GM23338 (cell line): Measurements from ENCODE around the gene SH3BGR. TPM values are rescaled to one million over a fixed set of nuclear protein-coding genes. Genes with fewer than 3 reads are reported as not detected.

Experiments
- ATAC-seq: fragments of 200-7000 bp; cut with Tn5 transposase; 3 replicates; pipeline ENCODE4 v1.9.1; 2020
- DNase-seq: peaks from one replicate; pipeline ENCODE4 v3.0.0-alpha.2; 2015; ENCODE audit warnings: low spot score
- H2AFZ ChIP-seq: fragments of 200-600 bp; sonication (generic); 2 replicates; pipeline ENCODE4 v1.8.0; 2016; ENCODE audit warnings: antibody characterized with exemption, mild to moderate bottlenecking, moderate library complexity
- H3F3A ChIP-seq: fragments of 200-600 bp; sonication (generic); replicated peaks from 2 replicates; pipeline ENCODE4 v1.8.0; 2017; ENCODE audit warnings: antibody characterized with exemption, mixed run types, low read depth
- H3K27ac ChIP-seq: fragments of 200-600 bp; sonication (generic); 2 replicates; pipeline ENCODE4 v1.6.1; 2016; ENCODE audit warnings: low read depth
- H3K27me3 ChIP-seq: fragments of 200-600 bp; sonication (generic); 2 replicates; pipeline ENCODE4 v1.8.0; 2016; ENCODE audit warnings: mild to moderate bottlenecking, mixed run types, moderate library complexity; ENCODE audit not compliant: insufficient read depth
- H3K36me3 ChIP-seq: fragments of 200-600 bp; sonication (generic); 2 replicates; pipeline ENCODE4 v1.8.0; 2016; ENCODE audit warnings: mild to moderate bottlenecking; ENCODE audit not compliant: insufficient read depth
- H3K4me1 ChIP-seq: fragments of 200-600 bp; sonication (generic); 2 replicates; pipeline ENCODE4 v1.8.0; 2016; ENCODE audit warnings: mild to moderate bottlenecking, moderate library complexity; ENCODE audit not compliant: insufficient read depth
- H3K4me2 ChIP-seq: fragments of 200-600 bp; sonication (generic); 2 replicates; pipeline ENCODE4 v1.7.1; 2017; ENCODE audit warnings: mixed run types
- H3K4me3 ChIP-seq: fragments of 200-600 bp; sonication (generic); 2 replicates; pipeline ENCODE4 v1.6.1; 2016; ENCODE audit warnings: mixed run types
- H3K79me2 ChIP-seq: fragments of 200-600 bp; sonication (generic); replicated peaks from 2 replicates; pipeline ENCODE4 v1.8.0; 2017; ENCODE audit warnings: mild to moderate bottlenecking; ENCODE audit not compliant: insufficient read depth
- H3K9me2 ChIP-seq: fragments of 200-600 bp; sonication (generic); 2 replicates; pipeline ENCODE4 v1.8.0; 2017; ENCODE audit not compliant: insufficient read depth
- H4K20me1 ChIP-seq: fragments of 200-600 bp; sonication (generic); replicated peaks from 2 replicates; pipeline ENCODE4 v1.8.0; 2017; ENCODE audit warnings: mild to moderate bottlenecking; ENCODE audit not compliant: insufficient read depth
- H3K27ac Mint-ChIP-seq: 2 replicates; pipeline ENCODE4 v1.8.0; 2020; ENCODE audit warnings: inconsistent platforms, mild to moderate bottlenecking, moderate library complexity, mixed read lengths
- H3K27me3 Mint-ChIP-seq: 3 replicates; pipeline ENCODE4 v1.8.0; 2022; ENCODE audit warnings: low read depth, mild to moderate bottlenecking, moderate library complexity, mixed read lengths, inconsistent platforms; ENCODE audit not compliant: insufficient read depth, poor library complexity
- H3K36me3 Mint-ChIP-seq: 3 replicates; pipeline ENCODE4 v1.8.0; 2021; ENCODE audit warnings: low read depth, mild to moderate bottlenecking, inconsistent platforms, moderate library complexity, mixed read lengths
- H3K4me1 Mint-ChIP-seq: 3 replicates; pipeline ENCODE4 v1.8.0; 2020; ENCODE audit warnings: mild to moderate bottlenecking, inconsistent platforms, mixed read lengths
- H3K4me3 Mint-ChIP-seq: 3 replicates; pipeline ENCODE4 v1.8.0; 2021; ENCODE audit warnings: moderate library complexity, mild to moderate bottlenecking, inconsistent platforms, mixed read lengths
- H3K9me3 Mint-ChIP-seq: 3 replicates; pipeline ENCODE4 v1.8.0; 2020; ENCODE audit warnings: moderate library complexity, mild to moderate bottlenecking, inconsistent platforms, mixed read lengths
- CREB1 ChIP-seq: fragments of 250-450 bp; sonication (Bioruptor Pico); IDR thresholded peaks from 2 replicates; pipeline ENCODE4 v1.5.0; 2020; ENCODE audit warnings: low read depth, mild to moderate bottlenecking, moderate library complexity
- EZH2 ChIP-seq: fragments of 200-600 bp; sonication (generic); IDR thresholded peaks from one replicate; pipeline ENCODE4 v1.8.0; 2017; ENCODE audit warnings: antibody characterized with exemption, mild to moderate bottlenecking, low read depth; ENCODE audit not compliant: unreplicated experiment
- EZH2phosphoT487 ChIP-seq: fragments of 200-600 bp; sonication (generic); IDR thresholded peaks from one replicate; pipeline ENCODE4 v1.8.1; 2018; ENCODE audit warnings: antibody characterized with exemption; ENCODE audit not compliant: unreplicated experiment
- JUNB ChIP-seq: IDR thresholded peaks from one replicate; pipeline ENCODE4 v1.6.1; 2016; ENCODE audit warnings: antibody characterized with exemption; ENCODE audit not compliant: unreplicated experiment
- NANOG ChIP-seq: IDR thresholded peaks from 2 replicates; pipeline ENCODE4 v1.6.1; 2016; ENCODE audit warnings: antibody characterized with exemption, borderline replicate concordance
- POLR2AphosphoS5 ChIP-seq: IDR thresholded peaks from 2 replicates; pipeline ENCODE4 v1.6.1; 2016; ENCODE audit warnings: antibody characterized with exemption, low read depth
- STAT1 ChIP-seq: IDR thresholded peaks from one replicate; pipeline ENCODE4 v1.6.1; 2016; ENCODE audit warnings: antibody characterized with exemption; ENCODE audit not compliant: unreplicated experiment
- ZNF114 ChIP-seq: fragments of 250-450 bp; sonication (Bioruptor Pico); IDR thresholded peaks from 2 replicates; pipeline ENCODE4 v1.5.0; 2020; ENCODE audit warnings: mild to moderate bottlenecking, moderate library complexity
- ZNF331 ChIP-seq: fragments of 250-450 bp; sonication (Bioruptor Pico); IDR thresholded peaks from 2 replicates; pipeline ENCODE4 v1.5.0; 2020; ENCODE audit warnings: low read depth, mild to moderate bottlenecking, moderate library complexity
- polyA plus RNA-seq: library from polyadenylated mRNA; unstranded; fragments of >200 nt; fragmentation: Nextera tagmentation; extraction: Ambion mirVana; gene quantifications from 2 replicates; pipeline ENCODE4 v1.2.1, GENCODE V29; 2016
- total RNA-seq: library from RNA; depleted of rRNA; stranded (reverse); fragments of >200 nt; shearing (Covaris generic); gene quantifications from 2 replicates; pipeline ENCODE4 v1.2.3, GENCODE V29; 2014
- TF ChIP-seq, protein P1 (sequence below), 2 experiments: fragments of 200-600 bp in 1 of 2; sonication (generic) in 1 of 2; conservative IDR thresholded peaks; 2 replicates each; pipeline versions ENCODE4 v1.5.1 to v1.6.1; 2016 to 2017; ENCODE audit warnings: antibody characterized with exemption in 2 of 2, low read depth in 2 of 2, mild to moderate bottlenecking in 2 of 2, moderate library complexity in 1 of 2
- TF ChIP-seq, protein P2 (sequence below): IDR thresholded peaks from 2 replicates; pipeline ENCODE4 v1.6.1; 2016; ENCODE audit warnings: antibody characterized with exemption
- TF ChIP-seq, protein P3 (sequence below): fragments of 250-450 bp; sonication (Bioruptor Pico); IDR thresholded peaks from 2 replicates; pipeline ENCODE4 v1.5.0; 2020; ENCODE audit warnings: mild to moderate bottlenecking, moderate library complexity
- TF ChIP-seq, protein P4 (sequence below): IDR thresholded peaks from one replicate; pipeline ENCODE4 v1.6.1; 2018; ENCODE audit warnings: antibody characterized with exemption; ENCODE audit not compliant: unreplicated experiment

Gene SH3BGR
- total and polyA plus RNA-seq, 2 experiments from 2014 or later, result 5.9 to 18.9 TPM

DNA sequence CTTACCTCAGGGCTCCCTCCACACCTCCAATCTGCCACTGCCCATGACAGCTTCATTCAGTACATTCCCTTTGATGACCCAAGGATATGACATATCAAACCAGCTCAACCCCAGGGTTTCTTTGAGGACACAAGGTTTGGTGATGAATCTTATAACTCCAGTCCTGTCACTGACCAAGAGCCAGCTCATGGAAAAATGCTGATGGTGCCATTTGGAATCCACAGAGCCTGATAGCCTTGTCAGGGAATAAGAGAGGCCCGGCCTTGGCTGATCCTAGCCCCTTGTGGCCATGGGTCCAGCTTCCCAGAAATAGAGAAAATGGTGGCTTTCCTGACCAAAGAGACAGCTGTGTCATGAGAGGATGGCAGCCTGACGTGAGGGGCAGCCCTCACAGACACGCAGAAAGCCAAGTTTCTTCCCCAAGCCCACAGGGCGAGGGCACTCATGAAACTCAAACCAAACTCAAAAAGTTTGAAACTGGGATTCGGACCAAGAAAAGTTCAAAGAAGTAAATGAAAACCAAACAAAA is 75.4 kb downstream of the SH3BGR start:
- Histone ChIP-seq H3K36me3 (no peaks in the 10 kb centered on the region; the same call in 1 of the 2 replicates), H2AFZ (no peak overlapping the region), H3K79me2 (no peaks in the 10 kb centered on the region), H3K27me3 (no peaks in the 10 kb centered on the region), H4K20me1 (no peaks in the 10 kb centered on the region), H3K27ac (no peak overlapping the region), H3F3A (0 out of 2 replicates have a peak, but pooled peaks cover 2% of the 10 kb centered on the region), H3K4me2 (no peak overlapping the region), H3K4me3 (no peak overlapping the region), H3K4me1 (no peaks in the 10 kb centered on the region), H3K9me2 (peaks cover 29% of the 10 kb centered on the region)
- no peak for TF ChIP-seq POLR2AphosphoS5
- TF ChIP-seq, protein P1, sequence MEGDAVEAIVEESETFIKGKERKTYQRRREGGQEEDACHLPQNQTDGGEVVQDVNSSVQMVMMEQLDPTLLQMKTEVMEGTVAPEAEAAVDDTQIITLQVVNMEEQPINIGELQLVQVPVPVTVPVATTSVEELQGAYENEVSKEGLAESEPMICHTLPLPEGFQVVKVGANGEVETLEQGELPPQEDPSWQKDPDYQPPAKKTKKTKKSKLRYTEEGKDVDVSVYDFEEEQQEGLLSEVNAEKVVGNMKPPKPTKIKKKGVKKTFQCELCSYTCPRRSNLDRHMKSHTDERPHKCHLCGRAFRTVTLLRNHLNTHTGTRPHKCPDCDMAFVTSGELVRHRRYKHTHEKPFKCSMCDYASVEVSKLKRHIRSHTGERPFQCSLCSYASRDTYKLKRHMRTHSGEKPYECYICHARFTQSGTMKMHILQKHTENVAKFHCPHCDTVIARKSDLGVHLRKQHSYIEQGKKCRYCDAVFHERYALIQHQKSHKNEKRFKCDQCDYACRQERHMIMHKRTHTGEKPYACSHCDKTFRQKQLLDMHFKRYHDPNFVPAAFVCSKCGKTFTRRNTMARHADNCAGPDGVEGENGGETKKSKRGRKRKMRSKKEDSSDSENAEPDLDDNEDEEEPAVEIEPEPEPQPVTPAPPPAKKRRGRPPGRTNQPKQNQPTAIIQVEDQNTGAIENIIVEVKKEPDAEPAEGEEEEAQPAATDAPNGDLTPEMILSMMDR (conservative IDR thresholded peaks at IDR 0.05; ENCODE audit: low read depth in 2 of 2), result no peak
- no peak for TF ChIP-seq JUNB
- TF ChIP-seq EZH2phosphoT487, result no peak
- no peak for TF ChIP-seq CREB1 (CRISPR knock-in tag)
- no peak for TF ChIP-seq ZNF114 (CRISPR knock-in tag)
- TF ChIP-seq, protein P2, sequence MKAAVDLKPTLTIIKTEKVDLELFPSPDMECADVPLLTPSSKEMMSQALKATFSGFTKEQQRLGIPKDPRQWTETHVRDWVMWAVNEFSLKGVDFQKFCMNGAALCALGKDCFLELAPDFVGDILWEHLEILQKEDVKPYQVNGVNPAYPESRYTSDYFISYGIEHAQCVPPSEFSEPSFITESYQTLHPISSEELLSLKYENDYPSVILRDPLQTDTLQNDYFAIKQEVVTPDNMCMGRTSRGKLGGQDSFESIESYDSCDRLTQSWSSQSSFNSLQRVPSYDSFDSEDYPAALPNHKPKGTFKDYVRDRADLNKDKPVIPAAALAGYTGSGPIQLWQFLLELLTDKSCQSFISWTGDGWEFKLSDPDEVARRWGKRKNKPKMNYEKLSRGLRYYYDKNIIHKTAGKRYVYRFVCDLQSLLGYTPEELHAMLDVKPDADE, result no peak
- TF ChIP-seq ZNF331, result no peak
- TF ChIP-seq, protein P3, sequence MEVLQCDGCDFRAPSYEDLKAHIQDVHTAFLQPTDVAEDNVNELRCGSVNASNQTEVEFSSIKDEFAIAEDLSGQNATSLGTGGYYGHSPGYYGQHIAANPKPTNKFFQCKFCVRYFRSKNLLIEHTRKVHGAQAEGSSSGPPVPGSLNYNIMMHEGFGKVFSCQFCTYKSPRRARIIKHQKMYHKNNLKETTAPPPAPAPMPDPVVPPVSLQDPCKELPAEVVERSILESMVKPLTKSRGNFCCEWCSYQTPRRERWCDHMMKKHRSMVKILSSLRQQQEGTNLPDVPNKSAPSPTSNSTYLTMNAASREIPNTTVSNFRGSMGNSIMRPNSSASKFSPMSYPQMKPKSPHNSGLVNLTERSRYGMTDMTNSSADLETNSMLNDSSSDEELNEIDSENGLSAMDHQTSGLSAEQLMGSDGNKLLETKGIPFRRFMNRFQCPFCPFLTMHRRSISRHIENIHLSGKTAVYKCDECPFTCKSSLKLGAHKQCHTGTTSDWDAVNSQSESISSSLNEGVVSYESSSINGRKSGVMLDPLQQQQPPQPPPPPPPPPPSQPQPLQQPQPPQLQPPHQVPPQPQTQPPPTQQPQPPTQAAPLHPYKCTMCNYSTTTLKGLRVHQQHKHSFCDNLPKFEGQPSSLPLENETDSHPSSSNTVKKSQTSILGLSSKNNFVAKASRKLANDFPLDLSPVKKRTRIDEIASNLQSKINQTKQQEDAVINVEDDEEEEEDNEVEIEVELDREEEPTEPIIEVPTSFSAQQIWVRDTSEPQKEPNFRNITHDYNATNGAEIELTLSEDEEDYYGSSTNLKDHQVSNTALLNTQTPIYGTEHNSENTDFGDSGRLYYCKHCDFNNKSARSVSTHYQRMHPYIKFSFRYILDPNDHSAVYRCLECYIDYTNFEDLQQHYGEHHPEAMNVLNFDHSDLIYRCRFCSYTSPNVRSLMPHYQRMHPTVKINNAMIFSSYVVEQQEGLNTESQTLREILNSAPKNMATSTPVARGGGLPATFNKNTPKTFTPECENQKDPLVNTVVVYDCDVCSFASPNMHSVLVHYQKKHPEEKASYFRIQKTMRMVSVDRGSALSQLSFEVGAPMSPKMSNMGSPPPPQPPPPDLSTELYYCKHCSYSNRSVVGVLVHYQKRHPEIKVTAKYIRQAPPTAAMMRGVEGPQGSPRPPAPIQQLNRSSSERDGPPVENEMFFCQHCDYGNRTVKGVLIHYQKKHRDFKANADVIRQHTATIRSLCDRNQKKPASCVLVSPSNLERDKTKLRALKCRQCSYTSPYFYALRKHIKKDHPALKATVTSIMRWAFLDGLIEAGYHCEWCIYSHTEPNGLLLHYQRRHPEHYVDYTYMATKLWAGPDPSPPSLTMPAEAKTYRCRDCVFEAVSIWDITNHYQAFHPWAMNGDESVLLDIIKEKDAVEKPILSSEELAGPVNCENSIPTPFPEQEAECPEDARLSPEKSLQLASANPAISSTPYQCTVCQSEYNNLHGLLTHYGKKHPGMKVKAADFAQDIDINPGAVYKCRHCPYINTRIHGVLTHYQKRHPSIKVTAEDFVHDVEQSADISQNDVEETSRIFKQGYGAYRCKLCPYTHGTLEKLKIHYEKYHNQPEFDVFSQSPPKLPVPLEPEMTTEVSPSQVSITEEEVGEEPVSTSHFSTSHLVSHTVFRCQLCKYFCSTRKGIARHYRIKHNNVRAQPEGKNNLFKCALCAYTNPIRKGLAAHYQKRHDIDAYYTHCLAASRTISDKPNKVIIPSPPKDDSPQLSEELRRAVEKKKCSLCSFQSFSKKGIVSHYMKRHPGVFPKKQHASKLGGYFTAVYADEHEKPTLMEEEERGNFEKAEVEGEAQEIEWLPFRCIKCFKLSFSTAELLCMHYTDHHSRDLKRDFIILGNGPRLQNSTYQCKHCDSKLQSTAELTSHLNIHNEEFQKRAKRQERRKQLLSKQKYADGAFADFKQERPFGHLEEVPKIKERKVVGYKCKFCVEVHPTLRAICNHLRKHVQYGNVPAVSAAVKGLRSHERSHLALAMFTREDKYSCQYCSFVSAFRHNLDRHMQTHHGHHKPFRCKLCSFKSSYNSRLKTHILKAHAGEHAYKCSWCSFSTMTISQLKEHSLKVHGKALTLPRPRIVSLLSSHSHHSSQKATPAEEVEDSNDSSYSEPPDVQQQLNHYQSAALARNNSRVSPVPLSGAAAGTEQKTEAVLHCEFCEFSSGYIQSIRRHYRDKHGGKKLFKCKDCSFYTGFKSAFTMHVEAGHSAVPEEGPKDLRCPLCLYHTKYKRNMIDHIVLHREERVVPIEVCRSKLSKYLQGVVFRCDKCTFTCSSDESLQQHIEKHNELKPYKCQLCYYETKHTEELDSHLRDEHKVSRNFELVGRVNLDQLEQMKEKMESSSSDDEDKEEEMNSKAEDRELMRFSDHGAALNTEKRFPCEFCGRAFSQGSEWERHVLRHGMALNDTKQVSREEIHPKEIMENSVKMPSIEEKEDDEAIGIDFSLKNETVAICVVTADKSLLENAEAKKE (CRISPR knock-in tag), result no peak
- no peak for TF ChIP-seq NANOG
- TF ChIP-seq, protein P4, sequence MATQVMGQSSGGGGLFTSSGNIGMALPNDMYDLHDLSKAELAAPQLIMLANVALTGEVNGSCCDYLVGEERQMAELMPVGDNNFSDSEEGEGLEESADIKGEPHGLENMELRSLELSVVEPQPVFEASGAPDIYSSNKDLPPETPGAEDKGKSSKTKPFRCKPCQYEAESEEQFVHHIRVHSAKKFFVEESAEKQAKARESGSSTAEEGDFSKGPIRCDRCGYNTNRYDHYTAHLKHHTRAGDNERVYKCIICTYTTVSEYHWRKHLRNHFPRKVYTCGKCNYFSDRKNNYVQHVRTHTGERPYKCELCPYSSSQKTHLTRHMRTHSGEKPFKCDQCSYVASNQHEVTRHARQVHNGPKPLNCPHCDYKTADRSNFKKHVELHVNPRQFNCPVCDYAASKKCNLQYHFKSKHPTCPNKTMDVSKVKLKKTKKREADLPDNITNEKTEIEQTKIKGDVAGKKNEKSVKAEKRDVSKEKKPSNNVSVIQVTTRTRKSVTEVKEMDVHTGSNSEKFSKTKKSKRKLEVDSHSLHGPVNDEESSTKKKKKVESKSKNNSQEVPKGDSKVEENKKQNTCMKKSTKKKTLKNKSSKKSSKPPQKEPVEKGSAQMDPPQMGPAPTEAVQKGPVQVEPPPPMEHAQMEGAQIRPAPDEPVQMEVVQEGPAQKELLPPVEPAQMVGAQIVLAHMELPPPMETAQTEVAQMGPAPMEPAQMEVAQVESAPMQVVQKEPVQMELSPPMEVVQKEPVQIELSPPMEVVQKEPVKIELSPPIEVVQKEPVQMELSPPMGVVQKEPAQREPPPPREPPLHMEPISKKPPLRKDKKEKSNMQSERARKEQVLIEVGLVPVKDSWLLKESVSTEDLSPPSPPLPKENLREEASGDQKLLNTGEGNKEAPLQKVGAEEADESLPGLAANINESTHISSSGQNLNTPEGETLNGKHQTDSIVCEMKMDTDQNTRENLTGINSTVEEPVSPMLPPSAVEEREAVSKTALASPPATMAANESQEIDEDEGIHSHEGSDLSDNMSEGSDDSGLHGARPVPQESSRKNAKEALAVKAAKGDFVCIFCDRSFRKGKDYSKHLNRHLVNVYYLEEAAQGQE, result no peak
- TF ChIP-seq EZH2, result no peak
- no peak for TF ChIP-seq STAT1
- Mint-ChIP-seq H3K4me3 (no peak overlapping the region), H3K4me1 (peaks cover 23% of the 10 kb centered on the region), H3K27me3 (peaks cover 7% of the 10 kb centered on the region), H3K9me3 (peaks cover 9% of the 10 kb centered on the region; the same call in 2 of the 3 replicates), H3K27ac (no peak overlapping the region), H3K36me3 (peaks cover 26% of the 10 kb centered on the region)
- ATAC-seq (no peak), DNase-seq (no peak)
